Stomach smooth muscle (tissue), 2 donors: Measurements from ENCODE around the gene ENO2.

Source experiments
- H3K27ac ChIP-seq: one replicate; pipeline ENCODE4 v1.7.0; 2013; ENCODE audit warnings: mild to moderate bottlenecking, low read length, inconsistent platforms
- H3K27me3 ChIP-seq, 2 donors: one replicate each; pipeline ENCODE4 v1.7.0; 2013; ENCODE audit warnings: low read length in 2 of 2; ENCODE audit not compliant: insufficient read depth in 2 of 2, control insufficient read depth in 1 of 2
- H3K36me3 ChIP-seq, 2 donors: one replicate each; pipeline ENCODE4 v1.7.0; 2013; ENCODE audit warnings: low read length in 2 of 2; ENCODE audit not compliant: control insufficient read depth in 2 of 2, insufficient read depth in 2 of 2
- H3K4me1 ChIP-seq: one replicate; pipeline ENCODE4 v1.7.0; 2013; ENCODE audit warnings: low read length; ENCODE audit not compliant: control insufficient read depth, insufficient read depth
- H3K4me3 ChIP-seq, 2 donors: one replicate each; pipeline ENCODE4 v1.7.0; 2013; ENCODE audit warnings: low read length in 2 of 2
- H3K9ac ChIP-seq, 2 donors: one replicate each; pipeline ENCODE4 v1.7.0; 2013; ENCODE audit warnings: low read length in 2 of 2, mild to moderate bottlenecking in 1 of 2
- H3K9me3 ChIP-seq, 2 donors: one replicate each; pipeline ENCODE4 v1.7.0; 2013; ENCODE audit warnings: low read length in 2 of 2; ENCODE audit not compliant: control insufficient read depth in 2 of 2
- donor health status: healthy.
- donor health status: Pancreatic carcinoma.

The ENO2 gene

DNA sequence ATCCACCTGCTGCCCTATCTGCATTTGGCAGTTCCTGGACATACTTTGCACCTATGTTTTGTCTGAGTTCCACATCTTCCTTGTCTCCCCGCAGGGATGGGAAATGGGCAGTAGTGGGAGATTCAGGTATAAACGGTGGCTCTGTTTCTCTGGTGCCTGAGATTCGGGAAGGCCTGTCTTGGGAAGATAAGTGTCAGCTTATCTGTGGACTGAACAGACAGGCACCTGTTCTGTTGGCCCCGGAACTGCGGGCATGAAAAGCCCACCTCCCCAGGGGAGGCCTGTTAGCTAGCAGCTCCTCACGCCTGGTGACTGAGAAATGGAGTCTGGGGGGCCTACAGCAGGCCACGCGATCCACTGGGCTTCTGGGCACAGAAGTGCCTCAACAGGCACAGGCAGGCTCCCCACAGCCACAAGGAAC lies 50.2 kb downstream of the ENO2 start:
- Histone ChIP-seq H3K36me3 (peaks cover 35% of the 10 kb centered on the region in 2 donors), H3K4me3 (no peak overlapping the region), H3K9me3 (no peaks in the 10 kb centered on the region), H3K9ac (peak overlapping the region; percentile 25 to 60), H3K27me3 (no peaks in the 10 kb centered on the region), H3K27ac (peak overlapping the region; percentile 78), H3K4me1 (peaks cover 54% of the 10 kb centered on the region)

GRCh38 chr12:6965026-6965661 lies 50.8 kb downstream of the ENO2 start:
- Histone ChIP-seq H3K27ac (peak overlapping the region; percentile 78), H3K4me3 (no peak overlapping the region), H3K27me3 (no peaks in the 10 kb centered on the region), H3K9me3 (no peaks in the 10 kb centered on the region), H3K36me3 (peaks cover 35% of the 10 kb centered on the region in 2 donors), H3K9ac (peak overlapping the region; percentile 25 to 60), H3K4me1 (peaks cover 57% of the 10 kb centered on the region)

DNA sequence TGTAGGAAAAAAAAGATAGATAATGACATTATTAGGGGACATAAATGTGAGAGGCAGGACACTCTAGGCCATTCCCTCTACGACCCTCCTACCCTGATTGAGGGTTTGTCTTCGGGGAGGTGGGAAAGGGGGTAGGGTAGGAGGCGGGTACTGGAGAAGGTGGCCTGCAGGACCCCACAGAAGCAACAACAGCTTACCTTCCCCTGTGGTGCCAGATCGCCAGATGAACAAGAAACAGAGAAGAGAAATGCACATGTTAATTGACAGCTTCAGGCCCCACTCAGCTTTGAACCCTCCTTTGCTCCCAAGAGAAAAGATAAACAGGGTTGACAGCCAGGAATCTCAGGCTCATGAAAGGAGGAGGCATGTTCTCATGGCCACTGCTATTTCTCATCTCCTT lies 51.3 kb downstream of the ENO2 start:
- H3K27ac ChIP-seq, result peak overlapping the region; percentile 78
- H3K4me3 ChIP-seq, result no peak overlapping the region
- H3K9me3 ChIP-seq, result no peaks in the 10 kb centered on the region
- H3K4me1 ChIP-seq, result peaks cover 55% of the 10 kb centered on the region
- H3K9ac ChIP-seq, result no peak overlapping the region
- H3K36me3 ChIP-seq, result peaks cover 35% of the 10 kb centered on the region in 2 donors
- H3K27me3 ChIP-seq, result no peaks in the 10 kb centered on the region

DNA sequence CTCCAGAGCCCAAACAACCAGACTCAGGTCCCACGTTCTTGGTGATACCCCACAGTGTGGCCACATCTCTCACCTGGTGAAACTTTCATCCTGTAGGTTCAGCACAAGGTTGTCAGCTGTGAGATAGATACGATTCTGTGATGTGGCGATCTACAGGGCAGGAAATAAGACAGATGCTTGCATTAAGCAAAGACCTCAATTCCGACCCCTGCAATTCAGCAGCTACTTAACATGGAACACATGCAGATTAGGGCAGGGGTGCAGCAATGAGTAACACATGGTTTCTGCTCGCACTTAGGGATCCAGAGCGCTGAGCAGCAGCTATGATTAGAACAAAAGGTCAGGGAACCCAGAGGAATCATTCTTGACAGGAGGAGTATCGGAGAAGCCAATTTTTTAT lies 52.0 kb downstream of the ENO2 start:
- H3K9me3 ChIP-seq, result no peaks in the 10 kb centered on the region
- H3K27ac ChIP-seq, result no peak overlapping the region
- no peak overlapping the region for H3K4me3 ChIP-seq
- H3K27me3 ChIP-seq, result no peaks in the 10 kb centered on the region
- no peak overlapping the region for H3K9ac ChIP-seq
- peaks cover 35% of the 10 kb centered on the region in 2 donors for H3K36me3 ChIP-seq
- peaks cover 50% of the 10 kb centered on the region for H3K4me1 ChIP-seq

DNA sequence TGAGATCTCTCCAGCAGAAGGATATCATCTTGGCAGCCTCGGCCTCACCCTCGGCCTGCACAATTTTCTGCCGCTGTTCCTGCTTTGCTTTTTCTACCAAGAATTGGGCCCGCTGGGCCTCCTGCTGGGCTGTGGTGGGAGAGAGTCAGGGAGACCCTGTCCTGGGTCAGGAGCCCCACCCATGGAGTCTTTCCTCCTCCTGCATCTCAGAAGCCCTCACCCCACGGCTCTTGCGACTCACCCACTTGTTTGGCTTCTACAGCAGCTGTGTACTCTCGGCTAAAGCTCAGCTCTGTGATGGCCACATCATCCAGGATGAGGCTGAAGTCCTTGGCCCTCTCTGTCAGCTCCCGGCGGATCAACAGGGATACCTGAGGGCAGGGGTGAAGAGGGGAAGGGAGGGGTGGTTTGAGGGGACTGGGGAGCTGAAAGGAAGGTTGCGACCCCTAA lies 53.3 kb downstream of the ENO2 start:
- no peak overlapping the region for H3K4me3 ChIP-seq
- peaks cover 41% of the 10 kb centered on the region for H3K4me1 ChIP-seq
- H3K9ac ChIP-seq, result no peak overlapping the region
- H3K27me3 ChIP-seq, result no peaks in the 10 kb centered on the region
- no peaks in the 10 kb centered on the region for H3K9me3 ChIP-seq
- H3K36me3 ChIP-seq, result peaks cover 35% of the 10 kb centered on the region in 2 donors
- H3K27ac ChIP-seq, result no peak overlapping the region

GRCh38 chr12:6968426-6968825 lies 54.0 kb downstream of the ENO2 start:
- Histone ChIP-seq H3K36me3 (peaks cover 35% of the 10 kb centered on the region in 2 donors), H3K9ac (no peak overlapping the region), H3K4me1 (peaks cover 39% of the 10 kb centered on the region), H3K27me3 (no peaks in the 10 kb centered on the region), H3K9me3 (no peaks in the 10 kb centered on the region), H3K27ac (no peak overlapping the region), H3K4me3 (peak overlapping the region in 1 of 2 donors; percentile 44)

DNA sequence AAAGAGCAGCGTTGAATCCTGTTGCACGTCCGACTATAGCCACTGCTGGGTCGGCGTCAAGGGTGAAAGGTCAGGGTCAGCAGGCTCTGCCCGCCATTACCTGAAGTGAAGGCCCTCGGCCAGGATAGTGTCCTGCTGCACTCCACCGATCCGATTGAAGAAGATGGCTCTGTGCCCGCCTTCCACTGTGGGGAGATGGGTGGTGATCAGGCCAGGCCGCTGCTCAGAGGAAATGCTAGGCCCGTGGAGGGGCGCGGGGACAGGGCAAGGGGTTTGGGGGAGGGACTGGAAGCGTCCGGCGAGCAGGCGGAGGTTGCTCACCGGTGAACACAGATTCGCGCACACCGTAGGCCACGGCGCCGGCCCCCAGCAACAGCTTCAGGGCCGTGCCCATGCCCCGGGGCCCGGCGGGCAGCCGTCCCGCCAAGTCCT lies 55.7 kb downstream of the ENO2 start:
- Histone ChIP-seq H3K36me3 (peaks cover 46 to 48% of the 10 kb centered on the region in 2 donors), H3K9ac (peak overlapping the region; percentile 93), H3K4me3 (peak overlapping the region; percentile 99 to 100), H3K4me1 (peaks cover 34% of the 10 kb centered on the region), H3K27ac (peak overlapping the region; percentile 89), H3K27me3 (no peaks in the 10 kb centered on the region), H3K9me3 (no peaks in the 10 kb centered on the region)
